Measurements from ENCODE around the gene FHIP1B.
"Not testable (repeated sequence)": the region's sequence is repeated elsewhere in the genome, so short reads cannot be mapped to it uniquely, and the experiment has no call there.

FHIP1B gene

DNA sequence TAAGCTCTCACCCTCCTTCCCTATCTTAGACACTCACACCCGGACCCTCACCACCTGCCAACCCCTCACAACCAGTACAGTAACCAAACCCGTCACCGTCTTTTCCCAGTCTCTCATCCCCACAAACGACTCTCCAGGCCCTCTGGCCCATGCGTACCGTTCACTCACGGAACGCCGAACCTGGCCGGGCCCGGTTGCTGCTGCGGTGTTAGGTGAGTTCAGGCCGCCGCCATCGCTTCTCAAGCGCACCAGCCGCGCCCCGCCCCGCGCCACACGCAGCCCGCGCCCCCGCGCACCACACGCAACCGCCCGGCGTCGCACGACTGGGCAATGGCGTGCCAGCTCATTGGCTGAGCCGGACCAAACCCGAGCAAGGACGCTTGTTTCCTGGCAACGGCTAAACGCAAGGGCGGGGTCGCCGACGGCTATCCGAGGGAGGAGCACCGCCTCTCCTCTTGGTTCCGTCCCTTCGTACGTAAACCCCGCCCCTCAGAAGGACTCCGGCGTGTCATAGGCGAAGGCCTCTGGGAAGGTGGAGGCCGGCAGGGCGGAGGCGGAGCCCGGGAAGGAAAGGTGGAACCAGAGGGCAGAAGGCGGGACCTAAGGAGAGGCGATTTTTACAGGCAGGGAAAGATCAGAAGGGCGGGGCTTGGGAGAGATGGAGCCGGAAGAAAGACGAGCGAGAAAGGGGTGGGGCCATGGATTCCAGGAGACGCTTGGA is at the start of gene FHIP1B:
Gene FHIP1B (minus strand): TSS at position 250 of the 721 bp plus-strand sequence. CDS start 10,120 bp downstream, outside the sequence.
- peak; percentile 98 for DNase-seq (ENCODE audit: low spot score)

DNA sequence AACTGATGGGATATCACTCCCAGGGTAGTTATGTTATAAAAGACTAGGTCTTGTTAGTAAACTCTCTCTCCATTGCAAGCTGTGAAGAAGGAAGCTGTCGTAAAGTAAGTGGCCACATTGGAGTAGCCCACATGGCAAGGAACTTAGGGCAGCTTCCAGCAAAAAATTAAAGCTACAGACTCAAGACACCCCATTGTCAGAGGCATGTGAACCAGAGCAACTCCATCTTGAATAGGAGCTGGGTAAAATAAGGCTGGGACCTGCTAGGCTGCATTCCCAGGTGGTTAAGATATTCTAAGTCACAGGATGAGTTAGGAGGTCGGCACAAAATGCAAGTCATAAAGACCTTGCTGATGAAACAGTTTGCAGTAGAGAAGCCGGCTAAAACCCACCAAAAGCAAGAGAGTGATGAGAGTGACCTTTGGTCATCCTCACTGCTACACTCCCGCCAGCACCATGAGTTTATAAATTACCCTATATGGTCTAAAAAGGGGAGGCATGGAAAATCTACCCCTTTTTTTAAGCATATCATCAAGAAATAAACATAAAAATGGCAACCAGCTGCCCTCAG is 49.1 kb upstream of the FHIP1B start:
- no peak for DNase-seq (ENCODE audit: low spot score)

DNA sequence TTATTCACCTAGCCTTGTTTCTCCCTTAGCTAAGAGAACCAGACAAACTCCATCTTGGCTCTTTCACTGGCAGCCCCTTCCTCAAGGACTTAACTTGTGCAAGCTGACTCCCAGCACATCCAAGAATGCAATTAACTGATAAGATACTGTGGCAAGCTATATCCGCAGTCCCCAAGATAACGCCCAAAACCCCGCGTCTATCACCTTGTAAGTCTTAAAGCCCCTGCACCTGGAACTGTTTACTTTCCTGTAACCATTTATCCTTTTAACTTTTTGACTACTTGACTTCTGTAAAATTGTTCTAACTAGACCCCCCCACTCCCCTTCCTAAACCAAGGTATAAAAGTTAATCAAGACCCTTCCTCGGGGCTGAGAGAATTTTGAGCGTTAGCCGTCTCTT is 46.4 kb upstream of the FHIP1B start:
- DNase-seq (ENCODE audit: low spot score): not testable (repeated sequence)

DNA sequence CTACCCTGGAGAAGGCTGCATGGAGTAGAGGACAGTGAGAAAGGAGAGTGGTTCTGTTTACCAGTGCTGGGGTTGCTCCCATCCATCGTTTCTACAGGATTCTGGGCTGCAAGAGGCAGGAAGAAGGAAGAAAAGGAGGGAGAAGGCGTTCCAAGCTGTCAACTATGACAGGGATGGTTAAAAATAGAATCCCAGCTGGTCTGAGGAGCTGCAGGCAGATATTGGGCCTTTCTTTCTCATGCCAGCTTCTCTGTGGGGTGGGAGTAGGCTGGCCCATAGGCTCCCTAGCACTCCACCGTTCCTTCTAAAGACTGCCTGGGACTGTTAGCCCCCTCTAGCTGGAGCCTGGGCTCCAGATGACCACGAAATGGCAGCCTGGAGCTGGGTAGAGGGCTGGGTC is 38.8 kb upstream of the FHIP1B start:
- DNase-seq (ENCODE audit: low spot score): no peak

DNA sequence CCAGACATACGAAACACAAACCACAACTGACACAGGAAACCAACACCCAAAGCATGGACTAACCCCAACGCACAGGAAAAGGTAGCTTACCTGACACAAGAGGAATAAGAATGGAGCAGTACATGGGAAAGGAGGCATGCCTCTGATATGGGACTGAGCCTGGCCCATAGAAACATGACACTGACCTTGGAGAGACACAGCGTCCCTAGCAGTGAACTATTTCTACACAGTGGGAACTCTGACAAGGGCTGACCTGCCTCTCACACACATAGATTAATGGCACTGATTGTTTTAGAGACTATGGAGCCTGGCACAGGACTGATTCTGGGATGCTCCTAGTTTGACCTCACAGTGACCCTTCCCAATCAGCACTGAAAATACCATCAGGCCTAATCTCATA is 37.2 kb upstream of the FHIP1B start:
- DNase-seq (ENCODE audit: low spot score): no peak

DNA sequence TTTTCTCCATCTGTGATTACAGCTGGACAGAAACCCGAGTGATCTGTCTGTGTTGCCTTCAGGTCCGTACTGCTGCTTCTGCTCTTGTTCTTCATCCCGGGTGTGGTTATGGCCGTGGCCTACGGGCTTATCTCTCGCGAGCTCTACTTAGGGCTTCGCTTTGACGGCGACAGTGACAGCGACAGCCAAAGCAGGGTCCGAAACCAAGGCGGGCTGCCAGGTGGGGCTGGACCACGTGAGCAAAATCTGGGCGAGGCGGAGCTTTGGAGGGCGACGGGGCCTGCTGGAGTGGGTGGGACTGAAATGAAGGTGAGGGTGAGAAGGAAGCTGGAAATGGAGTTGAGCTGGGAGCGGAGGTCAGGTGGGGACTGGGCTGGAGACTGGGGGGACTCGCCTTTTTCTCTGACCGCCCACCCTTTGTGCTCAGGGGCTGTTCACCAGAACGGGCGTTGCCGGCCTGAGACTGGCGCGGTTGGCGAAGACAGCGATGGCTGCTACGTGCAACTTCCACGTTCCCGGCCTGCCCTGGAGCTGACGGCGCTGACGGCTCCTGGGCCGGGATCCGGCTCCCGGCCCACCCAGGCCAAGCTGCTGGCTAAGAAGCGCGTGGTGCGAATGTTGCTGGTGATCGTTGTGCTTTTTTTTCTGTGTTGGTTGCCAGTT is 36.3 kb upstream of the FHIP1B start:
- no peak for DNase-seq (ENCODE audit: low spot score)

DNA sequence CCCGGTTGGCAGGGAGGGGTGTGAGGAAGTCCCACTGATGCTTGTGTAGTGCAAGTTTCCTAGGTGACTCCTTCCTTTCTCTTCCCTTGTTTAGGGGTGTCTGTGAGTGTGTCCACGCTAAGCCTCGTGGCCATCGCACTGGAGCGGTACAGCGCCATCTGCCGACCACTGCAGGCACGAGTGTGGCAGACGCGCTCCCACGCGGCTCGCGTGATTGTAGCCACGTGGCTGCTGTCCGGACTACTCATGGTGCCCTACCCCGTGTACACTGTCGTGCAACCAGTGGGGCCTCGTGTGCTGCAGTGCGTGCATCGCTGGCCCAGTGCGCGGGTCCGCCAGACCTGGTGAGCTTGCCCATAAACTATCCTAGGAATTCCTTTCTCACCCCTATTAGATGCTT is 35.6 kb upstream of the FHIP1B start:
- DNase-seq (ENCODE audit: low spot score): no peak

DNA sequence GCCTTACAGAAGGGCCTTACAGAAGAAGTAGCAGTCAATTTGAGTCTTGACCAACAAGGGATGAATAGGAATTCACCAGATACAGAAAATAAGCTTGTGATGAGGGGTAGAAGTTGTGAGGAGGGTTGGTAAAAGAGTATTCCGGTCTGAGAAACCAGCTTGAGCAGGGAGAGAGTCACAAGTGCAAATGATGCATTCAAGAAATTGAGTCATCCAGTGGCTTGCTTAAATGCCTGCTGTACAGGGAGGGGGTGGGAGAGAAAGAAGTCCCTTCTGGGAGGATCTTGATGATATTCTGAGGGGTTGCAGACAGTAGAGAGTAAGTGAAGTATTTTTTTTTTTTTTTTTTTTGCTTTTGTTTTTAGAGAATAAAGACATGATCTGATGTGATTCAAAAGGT is 34.4 kb upstream of the FHIP1B start:
- DNase-seq (ENCODE audit: low spot score): no peak

DNA sequence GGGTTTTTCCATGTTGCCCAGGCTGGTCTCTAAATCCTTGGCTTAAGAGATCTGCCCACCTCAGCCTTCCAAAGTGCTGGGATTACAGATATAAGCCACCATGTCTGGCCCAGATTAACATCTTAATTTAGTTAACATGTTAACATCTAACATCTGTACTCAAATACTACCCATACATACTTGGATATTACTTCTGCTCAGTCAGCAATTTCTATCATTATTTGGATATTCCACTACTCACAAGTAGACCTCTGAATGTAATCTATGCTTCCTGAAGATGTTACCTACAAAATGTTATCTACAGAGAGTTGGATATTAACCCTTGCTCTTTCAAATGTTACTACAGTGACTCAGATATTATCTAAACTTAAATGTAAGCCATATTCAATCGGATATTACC is 29.2 kb upstream of the FHIP1B start:
- DNase-seq (ENCODE audit: low spot score): no peak

DNA sequence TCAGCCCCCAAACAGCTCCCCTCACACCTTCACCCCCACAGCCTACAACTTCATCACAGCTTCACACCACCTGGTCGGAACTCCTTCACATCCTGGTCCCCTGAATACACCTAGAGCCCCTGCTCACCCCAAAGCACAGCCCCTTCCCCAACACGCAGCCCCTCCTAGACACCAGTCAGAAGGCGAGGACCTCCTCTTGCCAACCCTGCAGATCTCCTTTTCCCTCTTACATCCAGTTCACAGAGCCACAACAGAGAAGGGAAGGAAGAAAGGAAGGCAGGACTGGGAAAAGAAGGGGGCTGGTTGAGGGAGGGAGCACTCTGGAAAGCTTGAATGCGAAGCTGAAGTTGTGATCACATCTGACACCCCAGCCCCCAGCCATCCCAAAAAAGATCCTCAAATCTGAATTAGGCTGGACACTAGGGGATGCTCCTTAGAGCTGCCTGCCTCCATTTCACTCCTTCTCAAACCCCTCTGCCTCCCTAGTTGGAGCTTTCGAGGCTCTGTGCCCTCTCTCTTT is 25.8 kb upstream of the FHIP1B start:
- no peak for DNase-seq (ENCODE audit: low spot score)

DNA sequence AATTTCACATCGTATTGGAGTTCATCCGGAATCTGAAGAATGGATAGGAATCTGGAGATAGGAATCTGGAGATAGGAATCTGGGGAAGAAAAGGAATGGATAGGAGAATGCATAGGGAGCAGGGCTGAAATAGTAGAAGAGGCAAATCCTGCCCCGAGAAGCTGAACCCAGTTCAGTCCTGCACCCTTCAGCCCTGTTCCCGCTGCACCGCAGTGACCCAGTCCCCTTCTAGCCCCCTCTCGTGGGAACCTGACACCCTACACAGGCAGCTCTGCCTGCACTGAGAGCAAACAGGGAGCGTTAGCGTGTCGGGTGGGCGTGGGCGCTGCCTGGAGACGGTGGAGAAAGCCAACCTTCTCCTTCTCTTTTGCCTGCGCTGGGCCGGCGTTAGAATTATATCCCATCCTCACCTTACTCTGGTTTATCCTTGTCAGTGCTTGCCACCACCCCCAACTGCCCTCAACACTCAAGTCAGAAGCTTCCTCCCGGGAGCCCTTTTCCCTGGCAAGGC is 24.2 kb upstream of the FHIP1B start:
- DNase-seq (ENCODE audit: low spot score): no peak

DNA sequence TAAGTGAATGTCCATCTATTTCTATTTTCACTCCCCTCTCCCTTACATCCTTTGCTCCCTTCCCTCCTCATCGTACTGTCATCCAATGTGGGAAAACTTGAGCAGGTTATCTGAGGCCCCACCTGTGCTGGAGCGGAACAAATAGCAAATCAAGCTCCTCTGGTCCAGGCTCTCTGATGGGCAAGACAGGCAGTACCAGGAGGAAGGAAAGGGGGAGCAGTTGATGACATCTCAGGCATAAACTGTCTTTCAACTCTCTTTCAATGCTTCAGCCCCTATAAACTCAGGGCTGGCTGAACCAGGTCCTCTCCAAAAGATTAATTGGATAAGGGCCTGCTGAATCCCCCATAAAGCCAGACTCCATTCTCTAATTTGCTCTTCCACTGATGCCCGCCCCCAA is 23.7 kb upstream of the FHIP1B start:
- DNase-seq (ENCODE audit: low spot score): no peak

DNA sequence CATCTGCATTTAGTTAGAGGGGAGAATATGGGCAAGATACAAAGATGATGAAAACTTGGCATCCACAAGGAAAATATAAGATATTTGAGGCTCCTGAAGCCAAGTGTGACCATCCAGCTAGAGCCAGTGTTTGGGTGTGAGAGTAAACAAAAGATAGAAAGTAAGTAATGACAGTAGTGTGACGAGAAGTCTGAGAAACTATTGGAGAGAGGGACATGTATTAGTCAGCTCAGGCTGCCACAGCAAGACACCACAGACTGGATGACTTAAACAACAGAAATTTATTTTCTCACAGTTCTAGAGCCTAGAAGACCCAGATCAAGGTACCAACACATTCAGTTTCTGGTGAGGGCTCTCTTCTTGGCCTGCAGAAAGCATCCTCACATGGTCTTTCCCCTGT is 18.8 kb upstream of the FHIP1B start:
- DNase-seq (ENCODE audit: low spot score): no peak

DNA sequence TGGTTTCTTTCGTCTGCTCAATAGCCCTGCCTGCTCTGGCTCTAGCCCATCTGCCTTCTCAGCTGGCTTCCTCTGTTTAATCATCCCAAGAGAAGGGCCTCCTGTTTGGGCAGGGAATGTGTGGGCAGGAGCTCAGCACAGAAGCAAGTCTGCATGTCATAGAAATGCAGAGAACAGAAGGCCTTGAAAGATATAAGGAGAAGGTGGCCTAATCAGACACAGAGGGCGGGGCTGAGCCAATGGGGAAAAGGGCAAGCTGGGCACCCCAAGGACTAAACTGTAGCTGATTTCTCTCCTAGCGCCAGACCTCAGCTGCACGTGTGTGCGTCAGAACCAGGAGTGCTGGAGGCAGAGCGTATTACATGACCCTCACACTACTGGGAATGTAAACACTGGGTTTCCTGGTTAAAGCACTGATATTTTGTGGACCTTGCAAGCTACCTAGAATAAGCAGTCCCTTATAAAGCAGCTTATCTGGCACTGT is 17.6 kb upstream of the FHIP1B start:
- no peak for DNase-seq (ENCODE audit: low spot score)

DNA sequence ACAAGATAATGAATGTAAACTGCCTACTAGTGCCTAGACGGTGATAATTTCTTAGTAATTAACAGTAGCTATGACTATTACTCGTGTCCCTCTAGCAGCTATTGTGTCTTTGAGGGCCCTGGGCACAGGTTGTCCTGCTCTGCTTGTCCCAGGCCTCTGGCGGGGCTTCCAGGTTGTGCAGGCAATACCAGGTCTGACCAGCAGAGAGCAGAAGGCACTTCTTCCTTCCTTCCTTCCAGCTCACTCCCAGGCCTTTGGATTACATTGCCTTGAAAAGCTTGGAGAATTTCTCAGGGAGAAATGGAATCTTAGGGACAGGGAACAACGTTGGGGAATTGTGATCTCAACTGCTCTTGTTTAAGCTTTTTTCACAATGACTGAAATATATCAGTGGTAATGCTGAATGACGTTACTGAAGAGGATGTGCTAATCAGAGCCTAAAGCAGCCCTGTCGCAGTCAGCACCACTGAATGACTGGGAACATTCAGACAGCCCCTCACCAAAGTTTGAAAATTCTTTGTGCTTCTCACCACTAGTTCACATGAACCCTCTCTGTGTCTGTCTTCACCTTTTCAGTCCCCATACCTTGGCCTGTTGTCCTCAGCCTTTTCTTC is 16.8 kb upstream of the FHIP1B start:
- peak; percentile 84 for DNase-seq (ENCODE audit: low spot score)

DNA sequence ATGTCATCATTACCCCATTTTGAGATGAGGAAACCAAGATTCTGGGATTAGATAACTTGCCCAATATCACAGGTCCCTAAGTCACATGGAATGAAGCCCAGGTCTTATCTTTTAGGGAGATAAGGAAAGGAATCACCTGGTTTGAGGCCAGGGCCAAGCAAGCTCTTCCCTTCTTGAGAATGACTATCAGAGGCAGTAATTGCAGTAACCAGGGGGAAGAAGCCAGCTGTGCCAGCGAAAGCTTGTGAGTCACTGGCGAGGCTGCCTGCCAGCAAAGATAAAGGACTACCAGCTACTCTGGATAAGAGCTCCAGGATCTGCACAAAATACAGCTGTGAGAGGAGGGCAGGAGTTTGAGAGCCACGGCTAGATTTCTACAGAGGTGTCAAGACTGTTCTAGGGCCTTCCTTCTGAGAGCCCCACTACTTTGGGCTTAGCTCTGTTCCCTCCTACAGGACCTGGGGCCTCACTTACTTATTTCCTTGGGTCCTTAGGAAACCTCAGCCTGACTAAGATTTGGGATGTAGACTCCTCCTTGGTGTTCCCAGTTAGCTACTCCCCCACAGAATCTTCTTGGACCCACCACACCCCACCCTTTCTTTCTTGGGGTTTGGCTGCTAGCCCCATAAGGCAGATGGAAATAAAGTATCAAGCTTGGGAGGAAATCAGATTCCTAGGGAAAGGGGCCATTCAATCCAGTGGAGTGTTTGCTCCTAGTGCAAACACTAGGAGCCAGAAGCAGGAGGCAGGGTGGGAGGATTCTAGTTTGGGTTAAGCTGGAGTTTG is 15.5 kb upstream of the FHIP1B start:
- DNase-seq (ENCODE audit: low spot score): peak; percentile 74

DNA sequence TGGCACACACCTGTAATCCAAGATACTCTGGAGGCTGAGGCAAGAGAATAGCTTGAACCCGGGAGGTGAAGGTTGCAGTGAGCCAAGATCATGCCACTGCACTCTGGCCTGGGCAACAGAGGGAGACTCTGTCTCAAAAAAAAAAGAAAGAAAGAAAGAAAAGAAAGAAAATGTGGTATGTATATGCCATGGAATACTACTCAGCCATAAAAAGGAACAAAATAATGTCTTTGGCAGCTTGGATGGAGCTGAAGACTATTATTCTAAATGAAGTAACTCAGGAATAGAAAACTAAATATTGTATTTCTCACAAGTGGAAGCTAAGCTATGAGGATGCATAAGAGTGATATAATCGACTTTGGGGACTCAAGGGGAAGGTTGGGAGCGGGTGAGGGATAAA is 14.5 kb upstream of the FHIP1B start:
- DNase-seq (ENCODE audit: low spot score): not testable (repeated sequence)

DNA sequence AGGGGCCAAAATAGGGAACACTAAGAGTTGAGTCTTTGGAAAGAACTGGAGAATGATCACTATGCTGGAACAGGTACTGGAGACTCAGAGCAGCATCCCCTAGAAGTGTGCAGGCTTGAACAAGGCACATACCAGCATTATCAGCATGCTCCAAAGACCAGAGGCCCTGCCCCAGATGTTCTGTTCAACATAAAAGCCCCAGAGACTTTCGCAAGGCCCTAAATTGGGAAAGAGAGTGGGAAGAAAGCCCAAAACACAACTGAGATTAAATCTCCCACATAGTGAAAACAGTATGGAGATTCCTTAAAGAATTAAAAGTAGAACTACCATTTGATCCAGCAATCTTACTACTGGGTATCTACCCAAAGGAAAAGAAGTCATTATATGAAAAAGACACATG is 13.8 kb upstream of the FHIP1B start:
- no peak for DNase-seq (ENCODE audit: low spot score)

DNA sequence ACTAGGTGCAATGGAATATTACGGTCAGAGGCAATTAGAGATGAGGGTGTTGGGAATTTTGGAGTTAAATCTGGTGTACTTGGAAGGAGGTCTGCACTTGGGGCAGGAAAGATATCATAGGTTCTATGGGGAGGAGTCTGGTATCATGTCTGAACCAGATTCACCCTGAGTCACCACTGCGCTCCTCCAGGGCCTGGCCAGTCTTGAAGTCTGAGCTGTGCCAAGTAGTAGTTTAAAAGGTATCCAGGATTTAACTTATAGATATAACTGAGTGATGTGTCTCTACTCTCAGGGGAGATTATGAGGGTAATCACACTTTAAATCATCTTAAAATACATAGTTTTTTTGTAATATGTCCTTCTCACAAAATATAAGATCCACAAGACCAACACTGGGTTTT is 11.1 kb upstream of the FHIP1B start:
- no peak for DNase-seq (ENCODE audit: low spot score)

DNA sequence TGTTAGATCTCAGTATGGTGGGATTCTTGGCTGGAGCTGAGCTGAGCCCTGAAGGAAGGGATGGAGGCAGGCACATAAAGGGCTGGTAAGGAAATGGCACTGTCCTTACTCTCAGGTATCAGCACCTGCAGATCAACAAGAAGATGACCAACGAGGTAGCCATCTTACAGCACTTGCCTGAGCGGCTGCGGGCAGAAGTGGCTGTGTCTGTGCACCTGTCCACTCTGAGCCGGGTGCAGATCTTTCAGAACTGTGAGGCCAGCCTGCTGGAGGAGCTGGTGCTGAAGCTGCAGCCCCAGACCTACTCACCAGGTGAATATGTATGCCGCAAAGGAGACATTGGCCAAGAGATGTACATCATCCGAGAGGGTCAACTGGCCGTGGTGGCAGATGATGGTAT is 6.9 kb upstream of the FHIP1B start:
- DNase-seq (ENCODE audit: low spot score): no peak

DNA sequence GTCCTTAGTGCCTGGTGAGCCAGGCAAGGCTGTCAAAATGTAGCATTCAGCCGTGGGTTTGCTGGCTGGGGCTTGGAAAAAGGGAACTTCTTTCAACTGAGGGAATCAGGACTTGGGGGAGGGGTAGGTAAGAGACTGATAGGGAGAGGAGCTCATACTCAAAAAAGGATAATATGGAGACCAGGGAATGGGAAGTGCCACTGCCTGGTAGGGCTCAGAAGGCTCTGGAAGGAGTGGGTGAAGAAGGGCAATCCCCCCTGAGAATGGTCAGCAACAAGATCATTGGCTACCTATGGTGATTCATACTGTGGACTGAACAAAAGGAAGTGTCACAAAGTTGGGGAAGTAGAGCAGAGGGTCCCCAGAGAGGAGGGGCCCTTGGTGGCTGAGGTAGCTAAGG is 6.3 kb upstream of the FHIP1B start:
- DNase-seq (ENCODE audit: low spot score): no peak

DNA sequence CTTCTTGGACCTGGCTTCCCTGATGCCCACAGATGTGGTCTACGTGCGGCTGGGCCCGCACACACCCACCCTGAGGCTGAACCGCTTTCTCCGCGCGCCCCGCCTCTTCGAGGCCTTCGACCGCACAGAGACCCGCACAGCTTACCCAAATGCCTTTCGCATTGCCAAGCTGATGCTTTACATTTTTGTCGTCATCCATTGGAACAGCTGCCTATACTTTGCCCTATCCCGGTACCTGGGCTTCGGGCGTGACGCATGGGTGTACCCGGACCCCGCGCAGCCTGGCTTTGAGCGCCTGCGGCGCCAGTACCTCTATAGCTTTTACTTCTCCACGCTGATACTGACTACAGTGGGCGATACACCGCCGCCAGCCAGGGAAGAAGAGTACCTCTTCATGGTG is 5.7 kb upstream of the FHIP1B start:
- DNase-seq (ENCODE audit: low spot score): no peak
